MV-4-11 (cell line): ENCODE results near the gene LRRC8A.
"Not testable (repeated sequence)": the region's sequence is repeated elsewhere in the genome, so short reads cannot be mapped to it uniquely, and the experiment has no call there.

Source experiments
- DNase-seq: peaks from one replicate; lab custom pipeline; 2025; lab: John Stamatoyannopoulos, UW

Gene LRRC8A

GRCh38 chr9:128870128-128870940 is 11.6 kb upstream of the LRRC8A start:
- no peak for DNase-seq

- not testable (repeated sequence) for DNase-seq
Observed at GRCh38 chr9:128870941-128871265, 11.0 kb upstream of the LRRC8A start.

- DNase-seq, result peak; percentile 22
Observed at GRCh38 chr9:128877852-128878251, 4.1 kb upstream of the LRRC8A start.

GRCh38 chr9:128882677-128883603 is 1.0 kb downstream of the LRRC8A start:
- no peak for DNase-seq

- no peak for DNase-seq
Observed at GRCh38 chr9:128884164-128884563, 2.2 kb downstream of the LRRC8A start.

GRCh38 chr9:128885376-128885775 is 3.4 kb downstream of the LRRC8A start:
- no peak for DNase-seq

DNA sequence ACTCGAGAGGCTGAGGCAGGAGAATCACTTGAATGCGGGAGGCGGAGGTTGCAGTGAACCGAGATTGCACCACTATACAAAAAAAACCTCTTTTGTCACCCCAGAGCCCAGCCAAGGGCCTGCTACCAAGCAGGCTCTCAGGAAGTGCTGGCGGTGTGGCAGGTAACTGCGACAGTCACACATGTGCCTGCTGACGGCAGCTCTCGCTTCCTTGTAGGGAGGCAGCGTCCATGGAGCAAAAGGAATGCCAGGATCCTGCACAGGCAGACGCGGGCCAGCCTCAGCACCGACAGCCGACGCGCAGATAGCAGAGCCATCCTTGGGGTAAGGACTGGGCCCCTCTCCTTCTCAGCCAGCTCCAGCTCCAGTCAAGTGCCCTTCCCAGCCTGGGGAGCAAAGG is 3.9 kb downstream of the LRRC8A start:
- no peak for DNase-seq

- no peak for DNase-seq
Observed at GRCh38 chr9:128886211-128886891, 4.4 kb downstream of the LRRC8A start.

- no peak for DNase-seq
Observed at GRCh38 chr9:128887049-128887448, 5.1 kb downstream of the LRRC8A start.

DNA sequence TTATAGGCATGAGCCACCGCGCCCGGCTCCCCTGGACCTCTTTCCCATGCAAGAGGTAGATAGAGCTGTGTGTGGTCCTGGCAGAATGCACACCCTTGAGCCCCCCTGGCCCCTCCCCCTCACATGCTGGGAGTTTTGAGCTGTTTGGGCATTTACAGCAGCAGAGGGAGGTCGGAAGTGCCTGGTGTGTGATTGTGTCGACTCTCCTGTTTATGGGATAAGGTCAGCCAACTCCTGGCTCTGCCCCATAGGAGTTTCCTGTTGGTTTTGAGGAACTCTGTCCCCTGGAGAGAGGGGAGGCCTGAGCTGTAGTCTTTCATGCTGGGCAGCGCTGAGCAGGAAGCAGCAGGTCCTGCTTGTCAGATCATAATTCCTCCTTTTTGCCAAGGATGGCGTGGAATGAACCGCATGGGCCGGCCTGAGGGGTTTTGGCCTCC is 6.0 kb downstream of the LRRC8A start:
- no peak for DNase-seq

GRCh38 chr9:128891321-128892220 is 9.6 kb downstream of the LRRC8A start:
- no peak for DNase-seq

DNA sequence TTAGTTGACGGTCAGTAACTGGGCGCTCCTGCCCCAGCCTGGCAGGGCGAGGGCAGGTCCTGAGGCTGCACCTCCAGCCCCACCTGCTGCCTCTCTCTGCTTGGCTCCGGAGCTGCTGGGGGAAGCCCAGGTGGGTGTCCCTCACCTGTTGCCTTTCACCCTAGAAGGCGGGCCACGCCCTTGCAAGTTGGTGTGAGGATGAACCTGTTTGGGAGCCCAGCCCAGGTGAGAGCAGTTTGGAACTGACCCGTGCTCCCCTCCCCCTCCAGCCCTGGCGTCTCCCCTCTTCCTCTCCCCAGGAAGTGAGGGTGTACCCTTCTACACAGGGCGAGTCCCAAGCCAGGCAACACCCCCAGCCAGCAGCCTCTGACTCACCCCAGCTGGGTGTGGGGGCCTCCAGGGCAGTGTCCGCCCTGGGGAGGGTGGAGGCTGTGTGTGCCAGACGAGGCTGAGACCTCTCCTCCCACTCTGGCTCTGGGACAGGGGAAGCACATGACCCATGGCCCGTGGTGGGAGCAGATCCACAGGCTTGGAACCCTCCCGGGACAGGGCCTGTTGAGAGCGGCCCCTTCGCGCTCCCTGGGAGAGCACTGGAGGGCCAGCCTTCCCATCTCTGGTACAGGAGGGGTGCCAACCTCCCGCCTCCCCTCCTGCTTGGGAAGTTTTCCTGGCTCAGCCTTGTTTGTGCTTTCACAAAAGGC is 10.4 kb downstream of the LRRC8A start:
- no peak for DNase-seq

DNA sequence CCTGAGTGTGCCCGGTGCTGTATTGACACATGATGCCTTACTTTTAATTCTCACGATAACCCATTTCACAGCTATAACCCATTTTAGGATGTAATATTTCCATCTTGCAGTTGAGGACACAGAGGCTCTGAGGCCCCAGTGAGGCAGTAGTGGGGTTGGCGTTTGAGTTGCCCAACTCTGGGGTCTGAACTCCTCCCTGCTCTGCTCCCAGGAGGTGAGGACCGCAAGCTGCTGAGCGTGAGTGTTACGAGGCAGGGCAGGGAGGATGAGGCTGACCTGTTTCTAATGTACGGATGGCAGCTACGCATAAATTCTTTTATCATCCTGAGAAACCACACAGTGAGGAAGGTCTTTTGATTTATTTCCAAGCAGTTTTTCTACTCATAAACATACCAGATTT is 11.4 kb downstream of the LRRC8A start:
- no peak for DNase-seq

DNA sequence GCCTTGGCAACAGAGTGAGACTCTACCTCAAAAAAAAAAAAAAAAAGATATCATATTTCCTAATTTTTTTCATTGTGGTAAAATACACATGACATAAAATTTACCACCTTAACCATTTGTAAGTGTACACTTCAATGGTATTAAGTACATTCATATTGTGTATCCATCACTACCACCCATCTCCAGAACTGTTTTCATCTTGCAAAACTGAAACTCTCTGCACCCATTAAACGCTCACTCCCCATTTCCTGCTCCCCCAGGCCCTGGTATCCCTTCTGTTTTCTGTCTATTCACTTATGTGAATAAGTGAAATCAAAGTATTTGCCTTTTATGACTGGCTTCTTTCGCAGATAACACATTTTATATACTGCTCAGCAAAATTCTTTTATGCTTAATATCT is 12.8 kb downstream of the LRRC8A start:
- no peak for DNase-seq

- DNase-seq, result no peak
Observed at GRCh38 chr9:128895556-128895955, 13.6 kb downstream of the LRRC8A start.

- no peak for DNase-seq
Observed at GRCh38 chr9:128898382-128898781, 16.4 kb downstream of the LRRC8A start.

- no peak for DNase-seq
Observed at GRCh38 chr9:128898845-128899565, 17.1 kb downstream of the LRRC8A start.

GRCh38 chr9:128899566-128900322 is 17.8 kb downstream of the LRRC8A start:
- peak; percentile 83 for DNase-seq

GRCh38 chr9:128901379-128901778 is 19.4 kb downstream of the LRRC8A start:
- DNase-seq, result no peak
